Lower leg skin (tissue), 3 donors: ENCODE results near the gene NPAS2.

ENCODE experiments used
- CTCF ChIP-seq, 3 donors: fragments of 450-650 bp; IDR thresholded peaks; one replicate each; pipeline ENCODE4 v1.5.1; 2016; ENCODE audit warnings: antibody characterized with exemption in 3 of 3, mild to moderate bottlenecking in 3 of 3, moderate library complexity in 2 of 3
- POLR2A ChIP-seq, 2 donors: fragments of 450-650 bp; IDR thresholded peaks; one replicate each; pipeline ENCODE4 v1.6.1; 2016 to 2017; ENCODE audit warnings: antibody characterized with exemption in 2 of 2, mild to moderate bottlenecking in 1 of 2, moderate library complexity in 1 of 2

GRCh38 chr2:100845141-100845991 is 25.4 kb downstream of the NPAS2 start:
- TF ChIP-seq POLR2A (IDR thresholded peaks at IDR 0.05) (no peak), CTCF (IDR thresholded peaks at IDR 0.05) (no peak)
